ENCODE data around the gene PRKX. TPM values are rescaled to one million over a fixed set of nuclear protein-coding genes. Genes with fewer than 3 reads are reported as not detected.

PRKX gene
- total and polyA plus RNA-seq, 2 of the 13 experiments (the other 11 are each of a cell fraction or from before 2014, with no cell fraction given) = 0.01 to 0.15 TPM

GRCh38 chrX:3584415-3584996, 128.9 kb downstream of the PRKX start (continued):
- TF ChIP-seq SKI (IDR thresholded peaks at IDR 0.05; ENCODE audit: partially characterized antibody) = no peak
- TF ChIP-seq ZNF7 (CRISPR knock-in tag; IDR thresholded peaks at IDR 0.05) = no peak

- FAIRE-seq = no peak
- no peak for DNase-seq (ENCODE audit: low spot score)
- Histone ChIP-seq H3K9ac (ENCODE audit: insufficient read depth, low read depth, low read length) (no peak overlapping the region), H3K27me3 (ENCODE audit: control insufficient read depth in 1 of 2, insufficient read depth in 2 of 2, low read length in 2 of 2) (peaks cover 0 to 3% of the 10 kb centered on the region in 2 experiments; a peak in 1 of 5 replicates), H3K4me1 (ENCODE audit: insufficient read depth, low read length) (no peaks in the 10 kb centered on the region), H3K27ac (ENCODE audit: extremely low read length, insufficient read depth, low read length) (no peak overlapping the region), H3K4me3 (replicated peaks in 1 of 3; ENCODE audit: insufficient read depth in 1 of 3, low read depth in 2 of 3, low read length in 3 of 3) (no peak overlapping the region), H2AFZ (ENCODE audit: low read length) (no peak overlapping the region), H3K4me2 (ENCODE audit: low read depth, low read length) (no peak overlapping the region), H3K36me3 (replicated peaks in 1 of 2; ENCODE audit: control insufficient read depth in 1 of 2, insufficient read depth in 2 of 2, low read length in 2 of 2) (no peaks in the 10 kb centered on the region), H3K9me3 (ENCODE audit: low read length) (no peaks in the 10 kb centered on the region), H4K20me1 (ENCODE audit: insufficient read depth, low read length) (no peaks in the 10 kb centered on the region), H3K79me2 (ENCODE audit: insufficient read depth, low read length) (no peaks in the 10 kb centered on the region)
- CTCF ChIA-PET (ENCODE audit: low intra/inter-chr PET ratio, low total read pairs) = no interaction called here
- POLR2A ChIA-PET = no interaction called here
- ATAC-seq = no peak
- in situ Hi-C loops (cut with HindIII; ENCODE audit: extremely low pct_ligation_motif_present, low pct_unique_long_range_greater_than_20kb) = no loop called here
- TF ChIP-seq DNMT1 (CRISPR knock-in tag; IDR thresholded peaks at IDR 0.05) = no peak
- intact Hi-C loops (cut with micrococcal nuclease; ENCODE audit: unreplicated experiment) = no loop called here
- BruUV-seq (replicated peaks) = no TSS peak
Measured at GRCh38 chrX:3582451-3582850, 131.0 kb downstream of the PRKX start.

- no peaks in the 10 kb centered on the region for H3K9me3 ChIP-seq (ENCODE audit: low read length)
- no peak overlapping the region for H3K9ac ChIP-seq (ENCODE audit: insufficient read depth, low read depth, low read length)
- DNase-seq (ENCODE audit: low spot score) = no peak
- BruUV-seq (replicated peaks) = no TSS peak
- POLR2A ChIA-PET = no interaction called here
- no peak for TF ChIP-seq NCOA5 (CRISPR knock-in tag; IDR thresholded peaks at IDR 0.05)
- FAIRE-seq = no peak
- no peaks in the 10 kb centered on the region for H3K36me3 ChIP-seq (replicated peaks in 1 of 2; ENCODE audit: control insufficient read depth in 1 of 2, insufficient read depth in 2 of 2, low read length in 2 of 2)
- no peaks in the 10 kb centered on the region for H3K4me1 ChIP-seq (ENCODE audit: insufficient read depth, low read length)
- H3K4me3 ChIP-seq (replicated peaks in 1 of 3; ENCODE audit: insufficient read depth in 1 of 3, low read depth in 2 of 3, low read length in 3 of 3) = no peak overlapping the region
- in situ Hi-C loops (cut with HindIII; ENCODE audit: extremely low pct_ligation_motif_present, low pct_unique_long_range_greater_than_20kb) = no loop called here
- ATAC-seq = no peak
- WGBS (ENCODE audit: low lambda C conversion rate) = 0% methylated on average over 2 of the region's 2 CpGs
- H4K20me1 ChIP-seq (ENCODE audit: insufficient read depth, low read length) = no peaks in the 10 kb centered on the region
- H3K79me2 ChIP-seq (ENCODE audit: insufficient read depth, low read length) = no peaks in the 10 kb centered on the region
- intact Hi-C loops (cut with micrococcal nuclease; ENCODE audit: unreplicated experiment) = no loop called here
- CTCF ChIA-PET (ENCODE audit: low intra/inter-chr PET ratio, low total read pairs) = no interaction called here
- H3K4me2 ChIP-seq (ENCODE audit: low read depth, low read length) = no peak overlapping the region
- H3K27ac ChIP-seq (ENCODE audit: extremely low read length, insufficient read depth, low read length) = no peak overlapping the region
- H2AFZ ChIP-seq (ENCODE audit: low read length) = no peak overlapping the region
- H3K27me3 ChIP-seq (ENCODE audit: control insufficient read depth in 1 of 2, insufficient read depth in 2 of 2, low read length in 2 of 2) = peaks cover 0 to 3% of the 10 kb centered on the region in 2 experiments; a peak in 1 of 5 replicates
Measured at GRCh38 chrX:3581609-3582108, 131.8 kb downstream of the PRKX start.
